HG03342 (cell line): ENCODE results near the gene SSBP3.

Experiments used
- ATAC-seq: cut with Tn5 transposase; IDR thresholded peaks from one replicate; pipeline ENCODE4 v1.9.1; 2021; ENCODE audit warnings: mild to moderate bottlenecking, moderate library complexity; ENCODE audit not compliant: unreplicated experiment

Gene SSBP3

GRCh38 chr1:54289712-54290233 is 116.4 kb downstream of the SSBP3 start:
- ATAC-seq = no peak

- no peak for ATAC-seq
These were observed 118.4 kb downstream of the SSBP3 start for GRCh38 chr1:54287801-54288211.

GRCh38 chr1:54287176-54287650 is 119.0 kb downstream of the SSBP3 start:
- ATAC-seq = peak; percentile 64

- ATAC-seq = no peak
These were observed 120.3 kb downstream of the SSBP3 start for GRCh38 chr1:54285815-54286345.

- ATAC-seq = no peak
These were observed 121.2 kb downstream of the SSBP3 start for GRCh38 chr1:54284781-54285529.

- ATAC-seq = no peak
These were observed 122.4 kb downstream of the SSBP3 start for GRCh38 chr1:54283635-54284385.

GRCh38 chr1:54282101-54282847 is 123.9 kb downstream of the SSBP3 start:
- ATAC-seq = no peak

GRCh38 chr1:54280651-54281050 is 125.5 kb downstream of the SSBP3 start:
- ATAC-seq = no peak

- no peak for ATAC-seq
These were observed 126.7 kb downstream of the SSBP3 start for GRCh38 chr1:54279457-54279856.

GRCh38 chr1:54278941-54279422 is 127.2 kb downstream of the SSBP3 start:
- no peak for ATAC-seq

GRCh38 chr1:54277451-54278341 is 128.5 kb downstream of the SSBP3 start:
- ATAC-seq = no peak

GRCh38 chr1:54276617-54277450 is 129.4 kb downstream of the SSBP3 start:
- ATAC-seq = no peak

- ATAC-seq = no peak
These were observed 130.8 kb downstream of the SSBP3 start for GRCh38 chr1:54275349-54275748.

GRCh38 chr1:54274881-54275280 is 131.3 kb downstream of the SSBP3 start:
- ATAC-seq = no peak

- no peak for ATAC-seq
These were observed 131.7 kb downstream of the SSBP3 start for GRCh38 chr1:54274448-54274847.

- ATAC-seq = no peak
These were observed 132.4 kb downstream of the SSBP3 start for GRCh38 chr1:54273795-54274163.

- ATAC-seq = no peak
These were observed 133.0 kb downstream of the SSBP3 start for GRCh38 chr1:54273092-54273794.

- no peak for ATAC-seq
These were observed 133.5 kb downstream of the SSBP3 start for GRCh38 chr1:54272772-54273091.

- no peak for ATAC-seq
These were observed 134.1 kb downstream of the SSBP3 start for GRCh38 chr1:54272134-54272533.
